PFSK-1 (cell line): ENCODE data around the gene APOL4.

Experiments used
- POLR2AphosphoS5 ChIP-seq: IDR thresholded peaks from 2 replicates; pipeline ENCODE4 v1.6.1; 2012; ENCODE audit warnings: low read depth, mild to moderate bottlenecking, control low read depth, low read length, moderate library complexity
- TAF1 ChIP-seq: IDR thresholded peaks from 2 replicates; pipeline ENCODE4 v1.6.1; 2012; ENCODE audit warnings: low read length, control low read depth, borderline replicate concordance; ENCODE audit not compliant: insufficient read depth

DNA sequence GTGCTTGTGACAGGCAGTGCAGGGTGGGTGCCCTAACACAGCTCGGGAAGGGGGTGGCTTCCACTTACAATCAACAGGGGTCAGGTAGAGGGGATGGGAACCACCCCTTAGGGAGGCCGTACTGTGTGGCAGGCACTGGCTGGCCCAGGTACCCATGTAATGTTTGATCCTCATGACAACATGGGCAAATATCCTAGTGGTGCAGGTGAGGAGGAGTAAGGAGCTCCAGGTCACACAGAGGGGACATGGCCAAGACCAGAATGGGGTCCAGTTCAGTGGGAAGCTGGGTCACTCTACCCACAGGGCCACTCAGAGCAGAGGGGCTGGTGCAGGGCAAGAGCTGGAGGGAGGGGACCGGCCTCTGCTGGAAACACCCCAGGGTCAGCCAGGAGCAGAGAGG is 3.1 kb downstream of the APOL4 start:
- TF ChIP-seq TAF1: no peak
- TF ChIP-seq POLR2AphosphoS5: no peak
